WI38 (cell line): Measurements from ENCODE around the gene GPR143.

Source experiments
- H3K4me3 ChIP-seq: 2 replicates; pipeline ENCODE4 v1.5.1; 2011; ENCODE audit warnings: low read depth, mild to moderate bottlenecking, control low read depth, low read length
- CTCF ChIP-seq: IDR thresholded peaks from 2 replicates; pipeline ENCODE4 v1.5.1; 2012; ENCODE audit warnings: low read depth, mild to moderate bottlenecking, control low read depth, low read length

GPR143 gene

GRCh38 chrX:9690046-9690445 is 75.6 kb downstream of the GPR143 start:
- H3K4me3 ChIP-seq: no peak overlapping the region
- TF ChIP-seq CTCF: no peak

- no peak for TF ChIP-seq CTCF
- no peak overlapping the region for H3K4me3 ChIP-seq
Observed at GRCh38 chrX:9688833-9689232, 76.8 kb downstream of the GPR143 start.

- H3K4me3 ChIP-seq: no peak overlapping the region
- TF ChIP-seq CTCF: no peak
Observed at GRCh38 chrX:9687899-9688298, 77.7 kb downstream of the GPR143 start.

- TF ChIP-seq CTCF: no peak
- H3K4me3 ChIP-seq: no peak overlapping the region
Observed at GRCh38 chrX:9683350-9683749, 82.3 kb downstream of the GPR143 start.

- TF ChIP-seq CTCF: no peak
- no peak overlapping the region for H3K4me3 ChIP-seq
Observed at GRCh38 chrX:9682861-9683260, 82.8 kb downstream of the GPR143 start.

GRCh38 chrX:9682456-9682855 is 83.2 kb downstream of the GPR143 start:
- TF ChIP-seq CTCF: 0 out of 2 replicates have a peak, but pooled peaks have one; percentile 14
- no peak overlapping the region for H3K4me3 ChIP-seq

GRCh38 chrX:9681422-9681821 is 84.2 kb downstream of the GPR143 start:
- no peak for TF ChIP-seq CTCF
- H3K4me3 ChIP-seq: no peak overlapping the region
